ENCODE measurements around the gene CEP350.

The CEP350 gene

GRCh38 chr1:179969962-179970361 is 15.4 kb downstream of the CEP350 start:
- H3K36me3 ChIP-seq (ENCODE audit: control insufficient read depth, insufficient read depth, low read length) = no peaks in the 10 kb centered on the region
- DNase-seq (ENCODE audit: extremely low read depth, insufficient read length) = no peak
- TF ChIP-seq CTCF (IDR thresholded peaks at IDR 0.05; ENCODE audit: insufficient read depth, low read length, poor library complexity, severe bottlenecking) = no peak
- H3K27me3 ChIP-seq (replicated peaks; ENCODE audit: control insufficient read depth, insufficient read depth, low read length) = no peaks in the 10 kb centered on the region
- no peak overlapping the region for H3K4me3 ChIP-seq (replicated peaks; ENCODE audit: low read depth, low read length)

GRCh38 chr1:179971563-179972496 is 17.2 kb downstream of the CEP350 start:
- Histone ChIP-seq H3K36me3 (ENCODE audit: control insufficient read depth, insufficient read depth, low read length) (no peaks in the 10 kb centered on the region), H3K27me3 (replicated peaks; ENCODE audit: control insufficient read depth, insufficient read depth, low read length) (no peaks in the 10 kb centered on the region), H3K4me3 (replicated peaks; ENCODE audit: low read depth, low read length) (no peak overlapping the region)
- DNase-seq (ENCODE audit: extremely low read depth, insufficient read length) = no peak
- TF ChIP-seq CTCF (IDR thresholded peaks at IDR 0.05; ENCODE audit: insufficient read depth, low read length, poor library complexity, severe bottlenecking) = no peak

GRCh38 chr1:179973198-179974110 is 18.8 kb downstream of the CEP350 start:
- Histone ChIP-seq H3K4me3 (replicated peaks; ENCODE audit: low read depth, low read length) (no peak overlapping the region), H3K36me3 (ENCODE audit: control insufficient read depth, insufficient read depth, low read length) (no peaks in the 10 kb centered on the region), H3K27me3 (replicated peaks; ENCODE audit: control insufficient read depth, insufficient read depth, low read length) (no peaks in the 10 kb centered on the region)
- DNase-seq (ENCODE audit: extremely low read depth, insufficient read length) = no peak
- TF ChIP-seq CTCF (IDR thresholded peaks at IDR 0.05; ENCODE audit: insufficient read depth, low read length, poor library complexity, severe bottlenecking) = no peak

DNA sequence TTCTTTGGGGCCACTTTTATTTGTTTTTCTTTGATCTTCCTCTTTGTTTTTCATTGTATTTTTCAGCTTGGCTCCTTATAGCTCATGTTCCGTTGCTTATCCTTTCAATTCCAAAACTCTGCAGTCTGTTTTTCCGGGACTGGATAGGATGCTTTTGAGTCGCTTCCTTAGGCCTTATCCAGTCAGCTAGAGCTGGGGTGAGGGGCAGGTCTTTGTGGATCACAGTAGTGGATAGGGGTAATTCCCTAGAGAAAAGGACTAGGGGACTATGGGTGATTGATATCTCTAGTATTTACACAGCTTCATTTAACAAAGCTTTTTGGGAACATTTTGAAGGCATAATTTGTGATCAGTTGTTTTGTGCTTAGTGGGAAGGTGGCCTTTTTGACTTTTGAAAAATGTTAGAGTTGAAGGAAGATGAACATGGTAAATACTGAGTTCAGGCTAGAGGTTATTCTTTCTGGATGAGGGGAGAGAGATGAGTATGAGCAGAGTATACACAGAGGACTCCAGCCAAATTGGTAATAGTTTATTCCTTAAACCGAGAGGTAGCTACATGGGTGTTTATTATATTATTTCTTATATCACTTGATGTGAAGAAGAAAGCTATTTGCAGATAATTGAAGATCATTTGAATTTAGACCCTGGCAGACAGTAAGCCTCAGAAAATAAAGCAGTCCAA is 22.5 kb downstream of the CEP350 start:
- DNase-seq (ENCODE audit: extremely low read depth, insufficient read length) = no peak
- no peak for TF ChIP-seq CTCF (IDR thresholded peaks at IDR 0.05; ENCODE audit: insufficient read depth, low read length, poor library complexity, severe bottlenecking)
- H3K4me3 ChIP-seq (replicated peaks; ENCODE audit: low read depth, low read length) = no peak overlapping the region
- no peaks in the 10 kb centered on the region for H3K27me3 ChIP-seq (replicated peaks; ENCODE audit: control insufficient read depth, insufficient read depth, low read length)
- no peaks in the 10 kb centered on the region for H3K36me3 ChIP-seq (ENCODE audit: control insufficient read depth, insufficient read depth, low read length)

DNA sequence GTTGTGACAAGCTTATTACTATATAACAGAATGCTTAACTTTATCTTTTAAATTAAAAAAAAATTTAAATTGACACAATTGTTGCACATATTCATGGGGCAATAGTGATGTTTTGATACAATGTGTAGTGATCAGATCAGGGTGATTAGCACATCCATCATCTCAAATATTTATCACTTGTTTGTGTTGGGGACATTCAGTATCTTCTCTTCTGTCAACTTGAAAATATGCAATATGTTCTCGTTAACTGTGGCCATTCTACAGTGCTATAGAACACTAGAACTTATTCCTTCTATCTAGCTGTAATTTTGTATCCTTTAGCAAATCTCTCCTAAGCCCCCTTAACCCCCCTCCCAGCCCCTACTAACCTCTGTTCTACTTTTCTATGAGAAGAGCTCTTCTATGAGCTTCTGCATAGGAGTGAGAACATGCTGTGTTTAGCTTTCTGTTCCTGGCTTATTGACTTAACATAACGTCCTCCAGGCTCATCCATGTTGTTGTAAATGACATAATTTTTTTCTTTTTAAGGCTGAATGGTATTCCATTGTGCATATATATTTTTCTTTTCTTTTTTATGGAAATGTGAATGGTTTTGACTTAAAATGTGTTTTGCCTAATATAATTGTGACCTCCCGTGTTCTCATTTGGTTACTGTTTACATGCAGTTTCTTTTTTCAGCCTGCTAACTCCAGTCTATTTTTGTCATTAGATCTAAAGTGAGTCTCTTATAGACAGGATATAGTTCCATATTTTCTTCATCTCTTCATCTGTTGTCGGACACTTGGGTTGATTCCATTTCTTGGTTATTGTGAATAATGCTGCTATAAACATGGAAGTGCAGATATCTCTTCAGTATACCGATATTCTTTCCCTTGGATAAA is 23.8 kb downstream of the CEP350 start:
- no peak for TF ChIP-seq CTCF (IDR thresholded peaks at IDR 0.05; ENCODE audit: insufficient read depth, low read length, poor library complexity, severe bottlenecking)
- DNase-seq (ENCODE audit: extremely low read depth, insufficient read length) = no peak
- no peaks in the 10 kb centered on the region for H3K27me3 ChIP-seq (replicated peaks; ENCODE audit: control insufficient read depth, insufficient read depth, low read length)
- no peaks in the 10 kb centered on the region for H3K36me3 ChIP-seq (ENCODE audit: control insufficient read depth, insufficient read depth, low read length)
- H3K4me3 ChIP-seq (replicated peaks; ENCODE audit: low read depth, low read length) = no peak overlapping the region
